IMR-90 (cell line): ENCODE data around the gene TAF3.
A peak's percentile ranks its signal among the peaks of the same experiment; 100 is the strongest.

Experiments
- BHLHE40 ChIP-seq: fragments of 150-350 bp; IDR thresholded peaks from 2 replicates; pipeline ENCODE4 v1.6.1; 2016; ENCODE audit warnings: mild to moderate bottlenecking, low read depth, low read length
- CEBPB ChIP-seq: IDR thresholded peaks from 2 replicates; pipeline ENCODE4 v1.6.1; 2012; ENCODE audit warnings: low read depth, low read length, improper control_type of control experiment
- CTCF ChIP-seq: conservative IDR thresholded peaks from 2 replicates; pipeline ENCODE4 v1.5.1; 2012; ENCODE audit warnings: mild to moderate bottlenecking, low read depth, low read length, improper control_type of control experiment
- NFE2L2 ChIP-seq: fragments of 150-350 bp; IDR thresholded peaks from 2 replicates; pipeline ENCODE4 v1.6.1; 2016; ENCODE audit warnings: low read depth, mild to moderate bottlenecking, low read length
- RAD21 ChIP-seq: IDR thresholded peaks from 2 replicates; pipeline ENCODE4 v1.6.1; 2012; ENCODE audit warnings: low read length, improper control_type of control experiment
- USF2 ChIP-seq: fragments of 150-350 bp; IDR thresholded peaks from 2 replicates; pipeline ENCODE4 v1.6.1; 2017; ENCODE audit warnings: mild to moderate bottlenecking, antibody characterized with exemption, low read length, low read depth

DNA sequence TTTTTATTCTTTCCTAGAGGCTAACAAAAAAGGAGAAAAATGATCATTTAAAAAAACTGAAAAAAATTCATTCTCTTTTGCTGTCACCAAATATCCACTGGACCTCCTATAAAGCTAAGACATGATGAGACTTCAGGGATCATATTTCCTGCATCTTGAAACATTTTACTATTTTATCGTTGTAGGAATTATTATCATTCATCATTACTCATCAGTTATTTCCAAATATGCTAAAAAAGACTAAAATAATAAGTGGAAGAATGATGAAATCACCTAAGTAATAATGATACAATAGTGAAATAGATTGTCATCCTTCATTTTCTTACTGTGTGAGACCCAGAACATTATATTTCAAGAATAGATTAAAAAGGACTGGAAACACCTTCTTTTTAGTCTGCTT is 28.3 kb downstream of the TAF3 start:
- no peak for TF ChIP-seq CTCF
- no peak for TF ChIP-seq BHLHE40
- TF ChIP-seq CEBPB = peak; percentile 46; the same call in 1 of the 2 replicates
- no peak for TF ChIP-seq RAD21
- no peak for TF ChIP-seq NFE2L2
- no peak for TF ChIP-seq USF2
